Hematopoietic multipotent progenitor cell treated with erythropoietin and hydrocortisone succinate and interleukin-3 and kit ligand, for 17 days (in vitro differentiated cells): ENCODE data around the gene DHRS12.

Experiments
- DNase-seq: peaks from one replicate; pipeline ENCODE4 v3.0.0-alpha.2; 2015; ENCODE audit warnings: low spot score

DHRS12 gene

DNA sequence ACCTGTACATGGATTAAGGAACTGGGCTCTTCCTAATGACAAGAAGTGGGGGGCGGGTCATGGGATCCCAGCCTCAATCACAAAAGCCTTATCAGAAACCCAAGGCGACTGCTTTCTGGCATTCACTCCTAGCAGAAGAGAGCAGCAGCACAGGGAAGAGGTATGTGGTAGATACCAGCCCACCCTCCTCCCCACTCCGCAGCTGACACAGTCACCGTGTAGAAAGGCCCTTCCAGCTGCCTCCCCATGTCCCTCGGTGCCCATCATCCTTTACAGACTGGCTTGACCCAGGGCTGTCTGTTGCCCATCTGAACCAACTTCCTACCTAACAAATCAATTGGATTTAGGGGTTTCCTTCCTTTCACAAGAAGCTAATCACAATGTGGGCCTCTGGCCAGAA is 3.1 kb upstream of the DHRS12 start:
- no peak for DNase-seq

DNA sequence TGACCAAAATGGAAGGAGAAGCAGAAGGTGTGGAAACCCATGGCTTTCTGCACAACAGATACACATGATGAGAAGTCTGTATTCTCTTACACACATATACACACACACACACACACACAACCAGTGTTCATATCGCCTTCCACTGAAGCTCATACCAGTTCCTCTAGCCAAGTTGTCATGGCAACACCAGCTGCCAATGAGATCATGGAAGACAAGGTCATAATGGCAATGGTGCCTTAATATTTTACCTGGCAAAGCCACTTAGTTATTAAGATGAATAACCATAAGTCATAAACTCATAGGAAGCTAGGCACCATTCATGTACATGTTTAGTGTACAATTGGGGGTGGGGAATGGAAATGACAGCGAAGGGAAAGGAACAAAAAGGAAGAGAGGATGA is 2.6 kb upstream of the DHRS12 start:
- no peak for DNase-seq

DNA sequence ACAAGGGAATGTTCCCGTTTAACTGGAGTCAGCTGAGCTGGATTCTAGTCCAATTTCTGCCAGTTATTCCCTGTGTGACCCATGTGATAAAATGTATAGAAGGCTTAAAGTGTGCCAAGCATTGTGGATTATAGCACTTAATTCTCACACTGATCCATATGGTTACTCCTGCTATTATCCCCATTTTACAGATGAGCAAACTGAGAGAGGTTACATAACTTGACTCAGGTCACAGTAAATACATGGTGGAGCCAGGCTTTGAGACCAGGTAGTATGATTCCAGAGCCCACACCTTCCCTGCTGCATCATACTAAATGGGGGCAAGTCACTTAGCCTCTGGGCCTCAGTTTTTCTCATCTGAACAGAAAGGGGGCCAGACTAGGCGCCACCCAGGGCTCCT is 2.0 kb upstream of the DHRS12 start:
- no peak for DNase-seq

DNA sequence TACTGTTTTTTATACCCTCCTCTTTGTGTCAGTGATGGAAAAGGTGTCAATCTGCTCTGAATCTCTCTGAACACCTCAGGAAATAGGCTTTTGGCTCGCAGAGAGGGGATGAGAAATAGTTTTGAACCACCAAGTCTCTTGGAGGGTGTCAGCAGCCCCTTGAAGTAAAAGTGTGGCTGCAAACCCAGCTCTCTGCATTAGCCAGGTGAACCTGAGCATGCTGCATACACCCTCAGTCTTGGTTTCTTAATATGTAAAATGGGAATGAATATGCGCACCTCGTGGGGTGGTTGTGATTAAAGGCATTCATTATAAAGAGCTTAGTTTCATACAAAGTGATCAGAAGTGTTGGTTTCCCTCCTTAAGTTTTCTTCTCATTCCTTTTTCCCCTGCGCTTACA is 1.4 kb upstream of the DHRS12 start:
- no peak for DNase-seq

DNA sequence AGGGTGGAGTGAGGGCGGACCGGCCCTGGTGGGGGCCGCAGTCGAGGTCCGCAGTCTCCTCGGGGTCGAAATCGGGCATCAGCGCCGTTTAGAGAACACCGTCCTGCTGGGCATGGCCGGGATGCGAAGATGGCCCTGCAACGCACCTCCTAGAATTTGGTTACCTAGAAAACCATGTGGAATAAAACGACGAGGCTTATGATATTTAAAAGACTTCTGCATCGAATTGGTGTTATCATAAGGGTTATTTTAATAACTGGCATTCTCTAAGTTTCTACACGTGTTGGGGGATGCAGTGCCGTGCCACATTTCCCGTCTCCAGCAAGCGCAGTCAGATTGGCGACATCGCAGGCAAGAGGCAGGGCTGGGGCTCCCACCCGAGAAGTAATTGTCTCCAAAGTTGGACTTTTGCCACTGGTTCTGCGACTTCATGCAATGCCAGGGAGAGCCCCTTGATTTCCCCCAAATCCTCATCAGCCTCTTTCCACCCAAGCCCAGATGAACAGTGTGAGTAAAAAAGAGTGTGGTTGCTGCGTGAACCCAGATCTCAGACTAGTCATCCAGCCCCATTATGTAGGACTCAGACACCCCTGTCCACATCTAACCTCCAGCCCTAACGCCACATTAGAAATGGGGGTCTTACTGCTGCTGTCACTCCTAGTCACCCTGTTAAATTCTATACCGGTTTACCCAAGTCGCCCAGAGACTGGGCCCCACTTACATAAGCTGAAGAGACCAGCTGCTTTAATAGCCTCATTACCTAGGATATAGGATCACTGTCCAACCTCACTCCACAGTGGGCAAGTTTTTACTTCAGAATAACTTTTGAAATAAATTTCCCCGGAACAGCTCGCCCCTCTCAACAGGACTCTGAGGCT is 571 bp upstream of the DHRS12 start:
- no peak for DNase-seq

DNA sequence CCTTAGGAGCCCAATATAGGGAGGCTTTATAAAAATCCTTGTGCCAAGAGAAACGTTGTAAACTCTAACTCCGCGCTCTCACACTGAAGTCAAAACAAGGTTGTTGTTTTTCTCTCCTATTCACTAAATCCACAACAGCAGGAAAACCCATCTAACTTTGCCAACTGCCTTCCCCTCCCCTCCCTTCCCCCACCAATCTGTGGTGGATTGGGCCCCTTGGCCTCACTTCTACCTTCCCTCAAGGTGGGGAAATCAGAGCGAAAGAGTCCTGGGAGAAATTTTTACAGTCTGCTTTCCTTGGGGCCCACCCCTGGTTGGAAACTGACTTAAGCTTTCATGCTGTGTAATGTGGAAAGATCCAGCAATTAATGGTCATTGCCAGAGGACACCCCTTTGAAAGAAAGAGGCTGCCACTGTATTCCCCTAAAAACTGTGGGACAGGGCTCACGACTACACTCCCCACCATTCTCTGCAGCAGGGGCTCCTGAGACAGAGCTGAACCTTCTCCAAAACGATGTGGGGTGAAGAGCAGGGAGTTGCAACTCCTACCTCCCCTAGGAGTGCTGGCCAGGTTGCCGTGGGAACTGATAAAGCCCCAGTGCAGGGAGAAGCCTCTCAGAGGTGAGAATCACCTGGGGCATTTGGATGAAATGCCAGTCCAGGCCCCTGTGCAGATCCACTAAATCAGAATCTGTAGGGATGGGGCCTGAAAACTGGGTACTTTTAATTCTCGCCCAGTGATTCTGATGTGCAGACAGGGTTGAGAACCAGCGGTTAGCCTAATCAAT is 1.1 kb downstream of the DHRS12 start:
- DNase-seq, result peak; percentile 26

DNA sequence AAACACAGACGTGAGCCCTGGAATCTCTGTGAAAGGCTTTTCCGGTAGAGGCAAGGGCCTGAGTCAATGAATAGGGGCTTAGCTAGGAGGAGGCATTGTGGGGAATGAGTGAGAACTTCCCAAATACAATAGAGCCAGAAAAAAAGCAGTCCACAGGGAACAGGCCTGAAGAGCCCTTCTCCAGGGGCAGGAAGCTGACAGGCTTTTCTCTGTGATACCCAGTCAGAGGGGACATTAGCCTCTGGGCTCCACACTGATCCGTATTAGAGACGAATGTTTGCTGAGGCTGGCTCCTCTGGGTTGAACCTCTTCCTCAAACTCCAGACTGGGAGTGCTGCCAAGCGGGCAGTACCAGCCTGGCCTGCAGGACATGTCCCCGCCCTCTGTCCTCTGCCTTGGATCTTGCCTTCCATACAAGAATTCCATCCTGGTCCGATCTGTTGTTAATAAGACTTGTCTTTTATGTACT is 2.3 kb downstream of the DHRS12 start:
- peak; percentile 38 for DNase-seq

GRCh38 chr13:51800486-51800885 is 3.5 kb downstream of the DHRS12 start:
- DNase-seq, result no peak

GRCh38 chr13:51799261-51799660 is 4.7 kb downstream of the DHRS12 start:
- DNase-seq, result no peak

GRCh38 chr13:51797664-51798488 is 6.1 kb downstream of the DHRS12 start:
- DNase-seq, result peak; percentile 64

DNA sequence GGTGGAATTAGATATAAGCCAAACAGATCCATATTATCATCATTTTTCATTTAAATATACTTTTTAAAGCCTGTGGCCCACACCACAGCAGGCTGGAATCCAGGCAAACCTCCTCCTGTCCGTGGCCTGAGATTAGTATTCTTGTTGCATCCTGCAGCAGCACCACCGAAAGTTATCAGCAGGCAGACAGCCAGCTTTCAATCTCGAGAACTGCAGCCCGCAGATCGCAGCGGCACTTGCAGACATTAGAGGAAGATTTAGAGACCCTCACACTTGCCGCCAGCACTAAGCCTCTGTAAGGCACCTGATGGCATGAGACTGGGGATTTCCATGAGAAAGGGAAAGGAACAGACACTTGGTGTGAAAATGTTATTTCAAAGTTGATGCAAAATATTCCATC is 7.4 kb downstream of the DHRS12 start:
- DNase-seq, result no peak

GRCh38 chr13:51795419-51795818 is 8.5 kb downstream of the DHRS12 start:
- no peak for DNase-seq

DNA sequence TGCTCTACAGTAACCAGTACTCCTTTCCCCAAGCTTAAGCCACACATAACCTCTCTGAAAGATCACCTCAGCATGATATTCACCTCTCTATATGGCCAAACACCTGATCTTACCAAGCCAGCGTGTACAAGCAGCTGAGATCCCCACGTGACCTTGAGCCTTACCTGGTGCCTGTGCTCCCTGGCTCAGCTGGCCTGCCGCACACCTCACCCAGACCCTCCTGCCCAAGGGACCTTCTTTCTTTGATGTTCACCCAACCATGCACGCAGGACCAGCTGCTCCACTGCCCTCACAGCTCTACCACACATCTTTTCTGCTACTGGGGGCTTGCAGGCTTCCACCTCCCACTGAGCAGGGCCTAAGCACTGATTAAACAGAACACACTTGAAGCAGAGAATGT is 9.0 kb downstream of the DHRS12 start:
- no peak for DNase-seq

- DNase-seq, result peak; percentile 73
Observed at GRCh38 chr13:51793570-51794271, 10.2 kb downstream of the DHRS12 start.

DNA sequence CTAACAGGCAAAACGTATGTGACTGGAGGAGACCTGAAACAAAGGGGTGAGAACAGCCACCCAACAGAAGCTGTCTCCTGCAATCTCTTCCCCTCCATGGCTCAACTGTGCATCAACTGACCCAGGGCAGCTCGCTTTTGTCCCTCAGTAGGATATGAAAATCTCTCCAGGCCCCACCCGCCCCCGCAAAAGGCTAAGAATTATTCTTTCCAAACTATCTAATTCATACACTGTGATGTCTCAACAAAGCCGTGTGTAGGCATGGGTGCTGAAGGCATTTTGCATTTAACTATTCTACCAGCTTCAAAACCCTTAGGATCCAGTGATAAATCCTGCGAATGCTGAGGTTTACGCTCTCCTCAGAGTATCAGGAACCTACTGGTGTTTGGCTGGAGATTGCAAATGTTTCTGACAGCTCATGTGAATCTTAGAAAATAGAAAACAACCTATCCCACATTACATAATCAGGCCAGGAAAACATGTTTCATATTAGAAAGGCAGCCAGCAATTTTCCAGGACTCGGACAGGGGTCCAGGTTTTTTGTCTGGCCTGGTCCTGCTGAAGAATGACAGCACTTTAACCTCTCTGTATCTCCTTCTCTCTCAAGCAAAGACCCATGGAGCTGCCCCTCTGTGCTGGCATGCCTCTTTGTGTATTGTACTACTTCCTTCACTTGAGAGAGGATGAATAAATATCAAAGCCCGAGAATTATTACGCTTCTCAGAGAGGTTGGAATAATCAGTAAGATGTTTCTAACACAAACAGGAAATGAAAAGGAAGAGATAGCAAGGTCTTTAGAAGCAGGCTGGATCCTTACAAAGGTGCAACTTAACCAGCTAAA is 17.3 kb downstream of the DHRS12 start:
- no peak for DNase-seq

- peak; percentile 82 for DNase-seq
Observed at GRCh38 chr13:51785712-51786424, 18.1 kb downstream of the DHRS12 start.

DNA sequence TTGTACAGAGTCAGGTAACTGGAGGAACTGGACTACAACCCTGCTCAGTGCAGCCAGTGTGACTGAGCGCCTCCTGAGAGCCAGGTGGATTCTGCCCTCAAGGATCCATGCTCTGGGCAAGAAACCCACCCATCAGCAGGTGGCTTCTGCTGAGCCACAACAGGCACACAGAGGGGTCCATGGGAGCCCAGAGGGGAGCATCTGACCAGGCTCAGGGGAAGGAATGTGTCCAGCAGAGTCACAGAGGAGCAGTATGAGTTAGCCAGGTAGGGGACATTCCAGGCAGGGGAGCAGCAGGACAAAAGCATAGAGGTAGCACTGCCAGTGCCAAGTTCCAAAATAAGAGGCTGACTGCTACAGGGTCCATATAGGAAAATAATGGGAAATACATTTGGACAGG is 19.9 kb downstream of the DHRS12 start:
- no peak for DNase-seq

DNA sequence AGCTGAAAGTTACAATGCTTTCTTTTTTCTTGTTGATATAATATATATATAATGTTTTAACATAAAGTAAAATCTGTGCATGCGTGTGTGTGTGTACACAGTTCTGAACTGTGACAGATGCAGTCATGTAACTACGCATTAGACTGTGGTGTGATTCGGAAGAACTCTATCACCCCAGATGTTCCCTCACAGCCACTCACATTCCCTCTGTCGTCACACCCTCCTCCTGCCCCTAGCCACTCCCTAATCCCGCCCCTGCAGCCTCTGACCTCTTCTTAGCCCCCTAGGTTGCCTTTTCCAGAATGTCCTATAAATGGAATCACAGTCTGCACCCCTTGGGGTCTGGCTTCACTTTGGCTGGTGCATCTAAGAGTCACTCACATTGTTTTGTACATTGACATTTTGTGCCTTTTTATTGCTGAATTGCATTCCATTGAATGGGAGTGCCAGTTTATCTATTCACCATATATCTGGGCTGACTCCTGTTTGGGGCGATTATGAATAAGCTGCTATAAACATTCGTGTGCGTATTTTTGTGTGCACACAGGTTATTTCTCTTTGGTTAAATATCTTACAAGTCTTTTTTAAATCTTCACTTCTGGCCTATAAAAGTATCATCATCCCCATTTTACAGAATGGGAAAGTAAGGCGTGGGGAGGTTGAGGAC is 20.4 kb downstream of the DHRS12 start:
- no peak for DNase-seq

- no peak for DNase-seq
Observed at GRCh38 chr13:51782026-51782710, 21.8 kb downstream of the DHRS12 start.
